ENCODE results near the gene KCTD1. TPM values are rescaled to one million over a fixed set of nuclear protein-coding genes. Genes with fewer than 3 reads are reported as not detected.

The KCTD1 gene
- total RNA-seq, 1 donor from 2014 or later = 83.8 TPM

DNA sequence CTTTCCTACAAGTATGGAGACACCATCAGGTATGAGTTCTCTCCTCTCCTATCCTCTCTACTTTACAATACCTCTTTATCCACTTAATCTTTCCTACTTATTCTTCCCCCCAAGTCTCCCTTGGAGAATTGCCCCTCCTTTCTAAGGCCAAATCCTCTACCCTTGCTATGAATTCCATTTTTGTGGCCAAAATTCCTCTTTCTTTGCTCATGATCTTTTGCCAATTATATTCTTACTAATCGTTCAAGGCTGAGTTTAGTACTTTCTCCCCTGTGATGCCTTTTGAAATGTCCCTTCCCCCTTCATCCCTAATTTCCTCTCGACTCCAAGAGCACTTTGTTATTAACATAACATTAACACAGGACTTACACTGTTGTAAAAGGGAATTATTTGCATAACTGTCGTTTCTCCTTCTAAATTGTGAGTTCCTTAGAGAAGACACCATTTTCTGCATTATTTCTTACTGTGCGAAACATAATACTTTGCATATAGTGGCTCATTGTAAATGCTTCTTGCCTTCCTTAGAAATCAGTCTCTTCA is 133.4 kb downstream of the KCTD1 start:
- Mint-ChIP-seq H3K4me3 (no peak overlapping the region), H3K27ac (no peak overlapping the region), H3K9me3 (no peaks in the 10 kb centered on the region)

DNA sequence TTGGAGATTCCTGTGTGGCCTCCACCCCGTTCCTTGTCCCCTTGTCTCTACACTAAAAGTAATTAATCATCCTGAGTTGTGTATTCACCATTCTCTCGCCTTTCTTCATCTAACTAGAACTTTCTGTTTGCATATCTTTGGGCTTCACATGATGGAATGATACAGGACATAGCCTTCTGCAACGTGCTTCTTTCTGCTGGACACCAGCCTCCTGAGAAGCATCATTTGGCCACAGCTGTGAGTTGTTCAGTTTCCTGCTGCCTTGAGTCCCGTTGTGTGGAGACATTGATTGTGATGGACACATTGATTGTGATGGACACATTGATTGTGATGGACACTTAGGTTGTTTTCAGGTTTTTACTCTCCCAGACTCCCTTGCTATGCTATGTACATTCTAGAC is 139.3 kb downstream of the KCTD1 start:
- Mint-ChIP-seq H3K4me1 (ENCODE audit: unreplicated experiment) (peaks cover 10% of the 10 kb centered on the region), H3K27me3 (no peaks in the 10 kb centered on the region), H3K4me3 (no peak overlapping the region), H3K9me3 (peaks cover 8% of the 10 kb centered on the region), H3K36me3 (no peaks in the 10 kb centered on the region), H3K27ac (no peak overlapping the region)
- TF ChIP-seq, protein P1, sequence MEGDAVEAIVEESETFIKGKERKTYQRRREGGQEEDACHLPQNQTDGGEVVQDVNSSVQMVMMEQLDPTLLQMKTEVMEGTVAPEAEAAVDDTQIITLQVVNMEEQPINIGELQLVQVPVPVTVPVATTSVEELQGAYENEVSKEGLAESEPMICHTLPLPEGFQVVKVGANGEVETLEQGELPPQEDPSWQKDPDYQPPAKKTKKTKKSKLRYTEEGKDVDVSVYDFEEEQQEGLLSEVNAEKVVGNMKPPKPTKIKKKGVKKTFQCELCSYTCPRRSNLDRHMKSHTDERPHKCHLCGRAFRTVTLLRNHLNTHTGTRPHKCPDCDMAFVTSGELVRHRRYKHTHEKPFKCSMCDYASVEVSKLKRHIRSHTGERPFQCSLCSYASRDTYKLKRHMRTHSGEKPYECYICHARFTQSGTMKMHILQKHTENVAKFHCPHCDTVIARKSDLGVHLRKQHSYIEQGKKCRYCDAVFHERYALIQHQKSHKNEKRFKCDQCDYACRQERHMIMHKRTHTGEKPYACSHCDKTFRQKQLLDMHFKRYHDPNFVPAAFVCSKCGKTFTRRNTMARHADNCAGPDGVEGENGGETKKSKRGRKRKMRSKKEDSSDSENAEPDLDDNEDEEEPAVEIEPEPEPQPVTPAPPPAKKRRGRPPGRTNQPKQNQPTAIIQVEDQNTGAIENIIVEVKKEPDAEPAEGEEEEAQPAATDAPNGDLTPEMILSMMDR (conservative IDR thresholded peaks at IDR 0.05) = no peak
- DNase-seq (ENCODE audit: extremely low spot score, unreplicated experiment) = no peak

More for the DNA sequence above, 133.4 kb downstream of the KCTD1 start:
- TF ChIP-seq, protein P1 (conservative IDR thresholded peaks at IDR 0.05) = no peak
- DNase-seq (ENCODE audit: extremely low spot score, unreplicated experiment) = no peak
- H3K27me3 Mint-ChIP-seq = no peaks in the 10 kb centered on the region
- peaks cover 4% of the 10 kb centered on the region for H3K4me1 Mint-ChIP-seq (ENCODE audit: unreplicated experiment)
- no peaks in the 10 kb centered on the region for H3K36me3 Mint-ChIP-seq

DNA sequence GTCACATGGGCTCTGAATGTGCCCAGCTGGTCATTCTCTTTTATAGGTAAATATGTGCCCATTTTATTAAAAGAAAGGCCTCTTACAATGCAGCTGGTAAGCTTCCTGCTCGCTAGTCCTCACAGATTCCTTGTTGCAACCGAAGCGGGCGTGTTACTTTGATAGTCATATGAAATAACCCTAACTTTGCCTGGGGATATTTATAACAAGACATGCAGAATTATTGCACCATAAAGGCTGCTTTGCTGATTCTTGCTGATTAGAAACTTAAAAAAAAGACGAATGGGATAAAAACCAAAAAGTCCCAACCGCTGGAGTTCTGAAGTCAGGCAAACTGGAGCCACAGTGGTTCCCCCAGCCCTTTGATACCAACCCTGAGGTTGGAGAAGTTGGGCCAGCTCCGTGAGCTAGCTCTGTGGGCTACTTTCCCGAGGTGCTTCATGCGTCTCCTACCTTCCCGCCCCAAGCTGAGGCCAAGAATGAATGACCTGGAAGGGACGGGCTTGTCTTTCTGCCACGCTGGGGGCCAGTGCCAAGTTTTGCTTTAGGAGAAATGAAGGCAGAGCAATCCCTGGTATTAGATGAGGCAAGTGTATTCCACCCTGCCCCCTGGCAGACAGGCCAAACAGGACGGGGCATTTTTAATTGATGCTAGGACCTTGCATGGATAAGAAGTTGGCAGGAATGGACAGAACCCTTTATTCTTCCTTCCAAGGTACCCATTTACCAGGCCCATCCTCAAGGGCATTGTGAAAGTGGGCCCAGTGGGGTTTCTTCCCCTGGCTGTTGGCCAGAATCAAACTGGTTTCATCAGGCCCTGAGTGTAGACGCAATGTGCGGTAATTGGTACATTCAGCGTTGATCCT is 140.4 kb downstream of the KCTD1 start:
- H3K4me1 Mint-ChIP-seq (ENCODE audit: unreplicated experiment) = peaks cover 10% of the 10 kb centered on the region
- no peak for DNase-seq (ENCODE audit: extremely low spot score, unreplicated experiment)
- TF ChIP-seq, protein P1 (conservative IDR thresholded peaks at IDR 0.05) = no peak
- no peak overlapping the region for H3K4me3 Mint-ChIP-seq
- H3K36me3 Mint-ChIP-seq = no peaks in the 10 kb centered on the region
- H3K27ac Mint-ChIP-seq = no peak overlapping the region
- no peaks in the 10 kb centered on the region for H3K27me3 Mint-ChIP-seq
- H3K9me3 Mint-ChIP-seq = peaks cover 8% of the 10 kb centered on the region

DNA sequence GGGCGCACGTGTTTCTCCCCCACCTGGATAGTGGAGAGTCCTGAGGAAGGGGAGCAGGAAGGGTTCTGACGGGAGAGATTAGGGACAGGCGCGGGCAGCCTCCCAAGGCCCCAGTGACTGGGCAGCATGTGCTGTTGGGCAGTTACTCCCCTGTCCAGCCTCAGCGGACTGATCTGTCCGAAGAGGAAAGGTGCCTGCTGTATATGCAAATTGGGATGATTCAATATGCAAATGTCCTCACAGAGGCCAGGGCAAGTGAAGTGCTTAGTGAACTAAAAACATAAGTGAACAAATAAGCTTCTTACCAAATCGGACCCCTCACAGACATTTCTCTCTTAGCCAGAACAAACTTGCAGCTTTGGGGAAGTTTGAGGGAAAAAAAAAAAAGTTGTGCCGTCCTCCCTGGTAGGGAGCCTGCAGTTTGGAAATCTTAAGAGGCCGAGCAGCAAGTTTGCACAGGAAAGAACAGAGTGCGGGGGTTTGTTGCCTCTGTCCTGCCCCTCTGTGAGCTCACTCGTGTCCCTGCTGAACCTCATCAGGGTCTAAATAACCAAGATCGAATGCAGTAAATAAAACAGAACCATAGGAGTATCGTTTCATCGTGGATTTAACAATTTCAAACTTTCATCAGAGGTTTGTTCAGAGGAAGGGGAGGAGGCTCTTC is 141.4 kb downstream of the KCTD1 start:
- TF ChIP-seq, protein P1 (conservative IDR thresholded peaks at IDR 0.05) = no peak
- no peaks in the 10 kb centered on the region for H3K27me3 Mint-ChIP-seq
- no peak overlapping the region for H3K4me3 Mint-ChIP-seq
- H3K4me1 Mint-ChIP-seq (ENCODE audit: unreplicated experiment) = peaks cover 10% of the 10 kb centered on the region
- no peak overlapping the region for H3K27ac Mint-ChIP-seq
- H3K9me3 Mint-ChIP-seq = peaks cover 8% of the 10 kb centered on the region
- H3K36me3 Mint-ChIP-seq = no peaks in the 10 kb centered on the region
- no peak for DNase-seq (ENCODE audit: extremely low spot score, unreplicated experiment)

DNA sequence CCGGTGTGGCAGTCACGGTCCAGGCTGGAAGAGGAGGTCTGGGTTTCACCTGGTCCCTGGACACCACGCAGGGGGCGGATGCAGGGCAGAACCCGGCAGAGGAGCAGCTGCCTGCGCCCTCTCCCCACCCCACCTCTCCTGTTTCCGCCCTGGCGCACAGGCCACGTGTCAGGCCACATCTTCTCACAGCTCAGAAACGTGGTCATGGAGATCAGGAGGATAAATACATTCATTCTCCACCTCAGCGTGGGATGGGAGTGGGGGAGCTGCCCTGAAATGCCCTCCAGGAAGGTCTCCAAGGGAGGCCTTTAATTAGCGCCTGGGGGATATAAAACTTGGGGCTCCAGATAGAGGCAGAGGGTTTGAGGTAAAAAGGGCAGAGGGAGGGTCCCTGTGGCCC is 142.0 kb downstream of the KCTD1 start:
- Mint-ChIP-seq H3K4me3 (no peak overlapping the region), H3K27me3 (no peaks in the 10 kb centered on the region), H3K27ac (no peak overlapping the region), H3K4me1 (ENCODE audit: unreplicated experiment) (peaks cover 10% of the 10 kb centered on the region), H3K36me3 (no peaks in the 10 kb centered on the region), H3K9me3 (peaks cover 8% of the 10 kb centered on the region)
- TF ChIP-seq, protein P1 (conservative IDR thresholded peaks at IDR 0.05) = no peak
- DNase-seq (ENCODE audit: extremely low spot score, unreplicated experiment) = no peak

Measured in type B pancreatic cell (in vitro differentiated cells).